Superior temporal gyrus (tissue), 1 donor: Measurements from ENCODE around the gene NALCN.
A peak's percentile ranks its signal among the peaks of the same experiment; 100 is the strongest.

Experiments
- DNase-seq: peaks from one replicate; pipeline ENCODE4 v3.0.0-alpha.2; 2016; ENCODE audit errors: extremely low spot score

NALCN gene

DNA sequence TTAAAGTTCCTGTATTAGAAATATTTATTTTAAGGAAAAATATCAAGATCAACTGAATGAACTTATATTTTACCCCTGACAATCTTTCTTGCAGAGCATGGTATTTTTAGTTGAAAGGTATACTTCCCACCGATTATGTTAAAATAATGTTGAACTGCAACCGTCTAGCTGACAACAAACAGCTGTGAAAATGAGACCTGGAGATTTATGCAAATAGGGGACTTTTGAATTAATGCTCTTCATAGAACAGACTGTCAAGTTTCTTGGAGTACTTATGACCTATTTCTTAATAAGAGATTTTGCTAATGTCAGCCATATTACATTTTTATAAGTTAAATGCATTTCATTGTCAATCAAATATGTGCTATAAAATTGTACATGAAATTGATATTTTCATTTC lies 210.9 kb downstream of the NALCN start:
- no peak for DNase-seq

DNA sequence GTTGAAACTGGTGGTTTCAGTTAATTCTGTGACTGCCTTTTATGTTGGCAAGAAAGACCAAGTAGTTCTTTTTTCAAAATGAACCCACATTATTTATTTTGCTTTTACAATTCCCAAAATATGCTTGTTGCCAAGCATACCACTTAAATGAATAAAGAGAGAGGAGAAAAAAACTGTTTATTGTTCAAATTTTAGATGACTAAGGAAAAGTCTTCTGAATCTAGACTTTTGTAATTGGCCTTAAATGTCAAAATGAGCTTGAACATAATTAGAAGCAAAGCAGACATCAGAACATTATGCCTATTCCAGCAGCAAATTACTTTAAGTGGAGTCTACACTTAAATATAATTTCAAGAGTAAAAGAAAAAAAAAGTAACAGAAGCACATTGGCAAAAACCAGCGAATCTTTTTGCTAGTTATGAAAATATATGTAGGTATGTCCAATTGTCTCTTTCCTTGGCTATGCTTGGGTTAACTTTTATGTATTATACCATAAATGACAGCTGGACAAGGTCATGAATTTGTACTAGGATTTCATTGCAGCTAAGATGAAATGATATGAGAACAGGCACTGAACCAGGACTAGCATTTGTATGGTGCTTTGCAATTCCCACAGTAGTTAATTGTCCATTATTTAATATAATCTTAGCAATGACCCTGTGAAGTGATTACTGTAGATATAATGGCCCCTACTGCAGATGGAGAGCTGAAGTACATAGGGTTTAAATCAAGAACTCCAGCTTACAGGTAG lies 211.9 kb downstream of the NALCN start:
- DNase-seq = no peak

DNA sequence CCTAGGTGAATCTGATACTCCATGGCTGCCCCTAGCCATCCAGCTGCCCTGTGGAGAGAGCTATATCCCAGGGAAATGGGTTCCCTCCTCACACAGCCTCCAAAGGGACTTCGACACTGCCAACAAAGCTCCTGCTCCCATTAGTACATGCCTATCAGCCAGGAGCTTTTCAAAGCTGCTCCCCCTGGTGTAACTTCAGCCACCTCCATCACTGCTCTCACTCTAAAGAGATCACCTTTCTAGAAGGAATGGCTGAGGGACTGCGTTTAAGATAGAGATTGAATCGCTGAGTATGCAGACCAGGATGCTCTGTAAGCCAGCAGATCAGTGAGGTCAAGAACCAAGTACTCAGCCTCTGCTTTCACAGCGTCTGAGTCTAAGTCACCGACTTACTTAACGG lies 213.7 kb downstream of the NALCN start:
- no peak for DNase-seq

DNA sequence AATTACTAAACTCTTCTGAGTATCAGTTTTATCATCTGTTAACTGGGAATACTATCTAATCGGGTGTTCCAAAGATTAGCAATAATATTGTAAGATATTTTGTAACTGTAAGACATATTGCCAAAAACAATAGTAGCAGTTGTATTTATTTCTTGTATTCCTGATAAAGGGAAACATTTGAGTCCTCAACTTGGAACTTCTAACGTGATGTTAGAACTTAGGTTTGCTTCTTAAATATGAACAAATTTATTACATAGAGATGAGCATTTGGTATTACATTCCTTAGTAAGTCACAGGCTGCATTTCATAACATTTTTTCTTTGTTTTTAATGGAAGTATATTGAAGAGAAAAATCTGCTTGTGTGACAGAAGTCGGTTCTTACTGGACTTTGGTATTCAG lies 225.3 kb downstream of the NALCN start:
- DNase-seq = no peak

DNA sequence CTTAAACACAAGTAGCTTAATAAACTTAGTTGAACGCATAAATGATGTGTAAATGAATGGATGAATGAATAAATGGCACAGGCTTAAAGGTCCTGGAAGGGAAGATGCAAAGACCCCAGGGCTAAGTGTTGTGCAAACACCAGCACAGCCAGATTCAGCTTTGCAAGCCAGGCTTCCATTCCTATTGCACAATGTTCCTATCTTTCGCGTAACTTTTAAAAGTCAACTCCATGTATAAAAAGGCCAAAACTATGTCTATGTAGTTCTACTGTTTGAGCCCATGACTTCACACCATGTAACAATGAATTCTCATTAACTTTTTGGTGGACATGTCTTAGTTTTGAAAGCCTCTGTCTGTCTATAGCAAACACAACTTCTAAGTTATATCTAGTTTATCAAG lies 226.0 kb downstream of the NALCN start:
- DNase-seq = no peak

DNA sequence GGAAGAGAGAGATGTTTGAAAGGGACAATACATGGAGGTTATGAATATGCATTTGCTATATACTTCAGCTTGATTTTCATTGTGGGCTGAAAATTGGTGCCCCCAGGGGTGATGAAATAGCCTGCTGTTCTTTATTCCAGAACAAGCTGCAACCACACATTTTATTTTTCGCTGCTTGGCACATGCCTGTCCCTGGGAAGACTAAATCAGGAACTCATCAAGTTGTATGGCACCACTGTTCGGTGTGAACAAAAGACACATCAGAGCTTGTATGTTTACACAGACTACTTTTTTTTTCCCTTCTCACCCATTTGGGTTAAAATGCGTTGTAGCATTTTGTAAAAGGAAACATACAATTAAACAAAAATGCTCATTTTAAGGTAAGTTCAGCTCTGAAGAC lies 230.7 kb downstream of the NALCN start:
- no peak for DNase-seq

DNA sequence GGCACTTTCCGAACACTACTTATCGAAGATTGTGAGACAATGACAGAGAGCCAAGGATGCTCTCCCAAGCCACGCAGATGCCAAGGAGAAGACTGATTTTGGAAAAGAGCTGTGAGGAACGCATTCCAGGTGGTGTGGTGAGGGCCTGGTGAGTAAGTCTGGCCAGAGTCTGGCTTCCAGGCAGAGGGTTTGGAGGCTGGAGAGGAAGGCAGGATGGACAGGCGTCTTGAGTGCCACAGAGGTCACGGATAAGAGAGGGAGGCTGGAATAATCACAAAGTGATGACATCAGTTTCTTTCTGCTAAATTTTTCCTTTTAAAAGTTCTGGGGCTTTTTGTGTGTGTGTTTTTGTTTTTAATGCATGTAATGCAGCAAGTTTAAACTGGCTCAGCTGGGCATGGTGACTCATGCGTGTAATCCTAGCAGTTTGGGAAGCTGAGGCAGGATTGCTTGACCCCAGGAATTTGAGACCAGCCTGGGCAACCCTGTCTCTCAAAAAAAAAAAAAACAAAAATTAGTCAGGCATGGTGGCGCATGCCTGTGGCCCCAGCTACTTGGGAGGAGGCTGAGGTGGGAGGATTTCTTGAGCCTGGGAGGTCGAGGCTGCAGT lies 235.1 kb downstream of the NALCN start:
- no peak for DNase-seq

DNA sequence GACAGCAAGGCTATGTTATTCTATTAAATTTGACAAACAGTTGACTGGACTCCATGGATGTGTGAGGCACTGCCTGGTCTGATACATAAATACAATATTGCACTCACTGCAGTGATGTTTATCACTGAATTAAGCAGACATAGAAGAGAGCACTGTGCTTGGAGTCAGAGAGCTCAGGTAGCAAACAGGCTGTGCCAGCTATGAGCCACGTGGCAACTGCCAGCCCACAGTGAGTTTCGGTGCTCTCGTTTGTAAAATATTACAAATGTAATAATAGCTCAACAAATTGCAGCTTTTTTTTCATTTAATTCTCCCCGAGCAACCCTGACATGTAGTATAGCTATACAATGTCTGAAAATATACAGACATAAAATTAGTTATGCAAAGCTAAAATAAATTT lies 237.3 kb downstream of the NALCN start:
- no peak for DNase-seq

DNA sequence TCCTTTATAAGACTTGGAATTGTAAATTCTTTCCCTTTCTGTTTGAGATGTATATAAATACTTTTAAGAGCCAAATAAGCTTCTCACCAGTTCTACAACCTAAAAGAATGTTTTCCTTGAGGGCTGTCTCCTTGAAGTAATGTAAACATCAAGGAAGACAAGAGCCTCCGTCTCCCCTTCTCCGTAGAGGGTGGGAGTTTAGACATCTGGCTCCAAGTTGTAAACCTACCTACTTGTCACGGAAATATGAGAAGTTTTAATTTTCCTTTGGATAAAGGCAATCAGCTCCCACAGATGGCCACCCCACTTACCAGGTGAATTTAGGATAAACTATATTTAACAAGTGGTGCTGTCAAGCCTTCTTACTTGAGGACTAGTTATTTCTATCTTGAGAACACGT lies 237.9 kb downstream of the NALCN start:
- DNase-seq = no peak

DNA sequence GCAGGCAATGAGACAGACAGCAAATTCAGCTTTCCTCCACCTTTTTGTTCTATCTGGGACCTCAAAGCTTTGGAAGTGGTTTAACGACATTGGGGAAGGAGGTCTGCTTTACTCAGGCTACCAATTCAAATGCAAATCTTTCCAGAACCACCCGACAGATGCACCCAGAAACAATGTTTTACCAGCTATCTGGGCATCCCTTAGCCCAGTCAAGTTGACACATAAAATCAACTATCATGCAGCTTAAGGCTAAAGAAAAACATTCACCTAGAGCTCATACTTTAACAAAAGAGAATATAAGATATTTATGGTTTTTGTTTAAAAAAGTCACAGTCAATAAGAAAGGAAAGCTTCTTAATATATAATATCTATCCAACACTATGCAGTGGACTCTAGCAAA lies 246.0 kb downstream of the NALCN start:
- no peak for DNase-seq

DNA sequence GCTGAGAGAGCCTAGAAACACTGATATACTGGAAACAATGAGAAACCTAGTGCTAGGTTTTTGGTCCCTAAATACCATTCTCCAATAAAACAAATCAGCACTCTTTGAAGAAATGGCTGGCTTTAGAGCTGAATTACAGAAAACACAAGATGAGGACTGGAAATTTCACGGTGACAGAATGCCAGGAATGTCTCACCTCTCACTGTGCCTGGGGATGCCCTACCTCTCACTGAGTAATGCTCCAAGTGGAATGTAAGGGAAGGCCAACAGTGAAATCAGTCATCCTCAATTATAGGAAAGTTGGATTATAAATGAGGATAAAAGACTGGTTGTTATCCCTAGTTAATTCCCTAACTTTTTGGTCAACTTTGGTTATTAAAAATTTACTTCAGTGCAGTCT lies 259.0 kb downstream of the NALCN start:
- no peak for DNase-seq

DNA sequence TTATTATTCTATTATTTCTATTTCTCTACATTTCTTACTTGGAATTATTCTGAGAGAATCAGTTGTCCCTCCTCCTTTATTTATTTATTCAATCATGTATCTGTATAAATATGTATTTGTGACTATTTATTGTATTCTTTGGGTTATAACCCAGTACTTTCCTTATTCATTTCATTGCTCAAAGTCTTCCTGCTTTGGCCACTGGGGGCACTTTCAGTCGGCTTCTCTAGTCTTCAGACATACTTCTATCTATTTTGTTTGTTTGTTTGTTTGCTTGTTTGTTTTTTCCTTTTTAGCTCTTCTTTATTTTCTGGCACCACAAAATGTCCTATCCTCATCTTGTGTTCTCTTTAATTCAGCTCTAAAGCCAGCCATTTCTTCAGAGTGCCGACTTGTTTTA lies 260.4 kb downstream of the NALCN start:
- DNase-seq = no peak

DNA sequence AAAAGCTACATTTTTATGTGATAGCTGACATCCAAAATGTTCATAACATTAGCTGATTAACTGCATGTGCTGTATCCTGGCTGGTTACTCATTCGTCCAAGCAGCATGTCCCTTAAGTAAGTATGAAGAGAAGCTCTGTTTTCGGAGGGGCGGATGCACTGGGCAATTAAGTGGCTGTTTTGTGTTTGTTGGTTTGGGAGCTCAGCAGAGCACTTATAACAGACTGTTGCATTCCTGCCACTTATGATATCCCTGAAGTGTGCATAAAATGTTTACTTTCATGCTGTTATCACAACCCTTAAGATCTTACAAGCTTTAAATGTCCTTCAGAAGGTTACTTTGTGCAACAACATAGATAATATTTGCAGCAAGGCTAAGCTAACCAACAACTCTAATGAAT lies 264.1 kb downstream of the NALCN start:
- DNase-seq = no peak

DNA sequence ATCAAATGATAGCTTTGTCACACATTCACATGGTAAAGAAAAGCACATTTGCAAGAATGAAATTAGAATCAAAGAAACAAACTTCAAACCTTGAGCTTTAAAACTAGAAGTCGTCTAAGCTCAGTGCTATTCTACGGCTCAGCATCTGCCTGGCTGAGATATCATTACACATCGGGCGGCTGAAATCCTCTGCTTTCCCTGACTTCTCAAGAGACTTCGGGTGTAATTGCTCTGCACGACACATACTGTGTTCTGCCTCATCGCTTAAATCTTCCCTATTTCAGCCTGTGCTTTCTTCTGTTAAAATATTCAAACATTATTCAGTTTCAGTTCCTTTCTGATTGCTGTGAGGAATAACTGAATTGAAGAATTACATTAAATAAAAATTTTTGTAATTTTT lies 265.3 kb downstream of the NALCN start:
- DNase-seq = peak; percentile 67

DNA sequence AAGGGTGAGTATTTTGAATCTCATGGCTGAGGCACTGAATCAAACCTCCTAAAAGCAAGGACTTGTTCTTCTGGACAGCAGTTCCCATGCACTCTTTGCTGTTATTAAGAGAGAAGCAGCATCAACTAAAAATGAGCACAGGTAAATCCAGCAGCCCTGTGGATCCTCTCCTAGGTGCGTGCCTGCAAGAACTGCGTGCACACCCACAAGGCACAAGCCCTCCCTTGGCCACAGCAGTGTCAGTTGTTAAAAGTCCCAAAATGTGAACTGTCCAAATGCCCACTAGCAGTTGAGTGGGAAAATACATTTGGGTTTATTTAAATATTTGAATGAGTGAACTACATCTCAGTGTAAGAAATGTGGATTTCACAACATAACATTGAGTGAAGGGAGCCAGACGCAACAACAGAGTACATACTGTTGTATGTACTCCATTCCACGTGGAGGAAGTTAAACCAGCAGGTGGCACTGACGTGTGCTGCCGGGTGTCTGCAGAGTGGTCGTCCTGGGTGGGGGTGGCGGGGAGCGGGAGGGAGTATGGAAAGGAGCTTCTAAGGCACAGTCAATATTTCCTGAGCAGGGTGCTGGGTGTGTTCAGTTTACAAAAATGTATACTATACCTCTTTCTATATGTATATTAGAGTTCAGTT lies 266.4 kb downstream of the NALCN start:
- DNase-seq = no peak

DNA sequence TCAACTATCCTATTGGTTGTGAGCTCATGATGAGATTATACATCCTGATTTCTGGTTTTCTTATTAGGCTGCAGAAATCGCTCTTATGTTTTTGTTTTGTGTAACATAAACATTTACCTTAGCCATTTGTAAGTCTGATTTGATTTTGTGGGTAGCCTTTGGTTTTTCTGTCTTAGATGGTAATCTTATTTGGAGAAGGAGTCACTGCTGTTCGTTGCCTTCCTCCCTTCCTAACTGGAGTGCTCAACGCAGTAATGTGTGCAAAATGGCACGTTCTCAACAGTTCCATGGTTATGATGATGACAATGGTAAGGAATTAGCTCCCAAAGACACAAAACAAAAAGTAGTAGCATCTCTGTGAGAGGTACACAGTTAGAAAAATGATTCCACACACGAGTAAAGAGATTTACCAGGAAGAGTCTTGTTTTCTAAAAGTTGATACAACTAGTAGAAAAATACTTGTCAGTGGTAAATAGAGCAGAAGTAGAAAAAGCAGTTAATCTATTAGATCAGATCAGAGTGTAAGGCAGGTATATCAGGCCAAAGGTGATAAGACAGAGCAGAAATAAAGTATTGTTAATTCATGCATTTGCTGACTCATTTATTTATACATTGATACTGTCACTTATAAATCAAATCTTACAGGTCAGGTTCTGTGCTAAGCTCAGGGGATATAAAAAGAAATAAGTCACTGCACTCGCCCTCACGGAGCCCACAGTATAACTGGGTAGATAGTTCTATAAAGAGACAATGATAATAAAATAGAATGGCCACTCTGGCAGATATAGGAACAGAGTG lies 270.0 kb downstream of the NALCN start:
- DNase-seq = no peak

DNA sequence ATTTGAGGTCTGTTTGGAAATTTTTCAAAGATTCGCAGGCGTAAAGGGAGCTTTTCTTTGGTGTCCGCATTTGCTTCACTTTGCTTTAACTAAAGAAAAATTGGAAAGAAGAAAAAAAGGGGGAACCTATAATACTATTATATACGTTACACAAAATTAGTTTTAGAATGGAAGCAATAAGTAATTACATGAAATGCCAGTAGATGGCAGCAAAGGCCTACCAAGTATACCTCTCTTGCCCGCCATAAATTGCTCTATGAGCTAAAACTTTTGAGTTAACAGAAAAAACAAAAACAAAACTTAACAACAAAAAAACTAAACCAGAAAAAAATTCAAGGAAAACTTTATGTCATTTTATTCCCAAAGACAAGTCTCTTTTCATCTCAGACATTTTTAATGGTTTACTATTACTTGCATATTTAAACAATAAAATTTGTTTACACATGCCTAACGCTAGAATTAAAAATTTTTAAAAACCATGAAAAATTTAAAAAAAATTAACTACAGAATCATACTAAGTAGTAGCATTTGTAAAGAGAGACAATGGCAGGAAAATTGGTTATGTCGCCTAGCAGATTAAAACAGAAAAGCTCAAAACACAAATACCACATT lies 271.4 kb downstream of the NALCN start:
- peak; percentile 91 for DNase-seq

DNA sequence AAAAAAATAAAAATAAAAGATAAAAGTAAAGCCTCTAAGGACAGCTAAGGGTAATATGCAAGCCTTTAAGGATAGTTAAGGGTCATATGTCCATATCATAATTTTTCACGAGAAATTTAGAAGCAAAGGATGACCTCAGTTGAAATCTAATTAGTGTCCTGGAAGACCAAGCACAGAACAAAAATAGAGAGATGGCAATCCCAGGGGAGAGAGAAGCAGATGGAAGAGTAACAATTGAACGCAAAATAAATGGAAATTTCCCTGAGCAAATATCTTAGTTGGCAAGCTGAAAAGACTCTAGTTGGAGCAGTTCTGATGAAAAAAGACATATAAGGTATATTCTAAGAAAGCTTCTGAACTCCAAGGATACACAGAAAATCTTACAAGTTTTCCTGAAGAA lies 275.4 kb downstream of the NALCN start:
- no peak for DNase-seq

DNA sequence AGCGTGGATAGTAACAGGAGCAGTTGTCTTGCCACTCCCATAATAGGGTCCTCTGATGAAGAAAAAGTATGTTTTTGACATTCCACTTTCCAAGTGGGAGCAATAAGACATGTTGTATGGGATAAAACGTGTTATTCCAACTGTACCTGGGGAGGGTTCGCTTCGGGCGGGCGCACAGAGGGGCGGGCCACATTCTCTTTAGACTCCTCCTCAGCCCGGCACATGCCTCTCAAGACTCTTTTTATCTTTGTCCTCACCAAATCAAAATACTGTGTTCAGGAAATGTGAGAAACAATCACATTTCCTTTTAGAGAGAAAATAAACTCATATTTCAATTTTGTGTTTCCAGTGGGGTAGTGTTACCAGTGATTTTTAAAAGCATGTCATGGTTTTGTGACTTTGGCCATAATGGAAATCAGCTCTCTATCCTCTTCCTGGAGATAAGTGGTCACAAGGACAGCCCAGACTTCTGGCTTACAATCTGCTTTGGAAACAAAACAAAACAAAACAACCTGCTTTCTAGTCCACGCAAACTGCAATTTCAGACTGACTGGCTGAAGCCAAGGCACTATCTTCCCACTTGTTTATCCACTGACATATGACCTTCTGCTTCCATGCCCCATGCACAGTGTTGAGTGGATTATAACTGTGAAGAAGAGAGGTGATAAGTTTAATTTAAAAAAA lies 276.1 kb downstream of the NALCN start:
- DNase-seq = no peak

DNA sequence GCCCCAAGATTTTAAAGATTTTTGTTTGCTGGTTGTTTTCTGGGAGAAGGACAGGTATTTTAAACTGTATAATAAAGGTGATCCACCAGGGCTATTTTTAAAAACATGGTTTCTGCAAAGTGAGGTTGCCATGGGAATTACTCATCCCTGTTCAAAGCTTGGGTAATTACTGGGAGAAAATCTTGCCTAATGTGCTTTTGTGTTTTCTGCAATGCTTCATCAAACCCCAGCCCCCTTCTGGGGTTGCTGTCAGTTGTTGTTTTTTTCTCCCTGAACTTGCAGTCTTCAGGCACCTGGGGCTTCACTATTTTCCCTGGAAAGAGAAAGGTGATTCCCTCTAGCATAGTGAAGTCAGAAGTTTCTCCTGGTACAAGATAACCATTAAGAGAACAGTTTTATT lies 277.2 kb downstream of the NALCN start:
- no peak for DNase-seq

DNA sequence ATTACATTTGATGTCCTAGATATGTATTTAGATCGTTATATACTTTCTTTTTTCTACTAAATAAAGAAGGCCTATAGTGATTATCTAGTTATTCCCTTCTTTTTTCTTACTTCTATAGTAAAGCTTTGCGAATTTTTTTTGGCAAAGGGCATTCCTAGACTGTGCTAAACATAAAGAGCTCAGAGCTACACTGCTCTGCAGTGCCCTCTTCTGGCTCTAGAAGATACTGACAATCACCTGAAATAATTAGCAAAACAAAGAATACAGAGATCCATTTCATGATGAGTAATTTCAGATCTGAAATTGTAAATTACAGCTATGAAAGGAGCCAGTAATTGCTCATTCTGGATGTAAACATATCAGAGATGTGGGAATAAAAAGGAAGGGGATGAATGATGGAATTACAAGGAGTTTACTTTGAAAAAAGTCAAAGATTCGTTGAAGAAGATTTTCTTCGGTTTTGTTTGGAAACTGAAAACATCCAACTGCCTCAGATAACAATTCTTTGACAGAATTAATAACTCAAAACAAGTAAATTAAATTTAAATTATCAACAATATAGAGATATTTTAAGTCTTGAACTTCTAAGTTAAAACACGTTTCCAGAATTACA lies 288.5 kb downstream of the NALCN start:
- DNase-seq = peak; percentile 88
